Measurements from ENCODE around the gene EMP3. TPM values are rescaled to one million over a fixed set of nuclear protein-coding genes. Genes with fewer than 3 reads are reported as not detected.
"Not testable (repeated sequence)": the region's sequence is repeated elsewhere in the genome, so short reads cannot be mapped to it uniquely, and the experiment has no call there.

Gene EMP3
- total and polyA plus RNA-seq, 7 donors: 8.9 to 15.2 (median 13.7) TPM

DNA sequence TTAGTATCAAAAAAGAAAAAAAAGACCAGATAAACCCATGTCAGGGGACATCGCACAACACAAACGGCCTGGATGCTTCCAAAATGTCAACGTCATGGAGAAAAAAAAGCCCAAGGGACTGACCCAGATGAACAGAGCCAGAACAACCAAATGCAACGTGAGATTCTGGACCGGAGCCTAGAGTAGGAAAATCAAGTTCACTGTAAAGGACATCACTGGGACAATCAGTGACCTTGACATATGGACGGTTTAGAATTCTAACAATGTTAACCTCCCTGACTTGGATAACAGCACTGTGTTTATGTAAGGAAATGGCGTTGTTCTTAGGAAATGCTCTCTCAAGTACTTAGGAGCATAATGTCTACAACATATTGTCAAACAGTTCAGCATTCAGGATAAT is 15.1 kb upstream of the EMP3 start:
- H3K36me3 ChIP-seq (ENCODE audit: insufficient read depth in 1 of 2, low read depth in 1 of 2): no peaks in the 10 kb centered on the region
- TF ChIP-seq CTCF (IDR thresholded peaks at IDR 0.05): no peak
- peaks cover 18% of the 10 kb centered on the region for H3K4me1 ChIP-seq
- DNase-seq (no peak), ATAC-seq (peak in 2 of 4 donors; percentile 19 to 41)
- peak overlapping the region; percentile 0 for H3K27ac ChIP-seq
- 12 to 23% (median 16%) methylated on average over 7 of the region's 7 CpGs for WGBS, 3 donors
- no peaks in the 10 kb centered on the region for H3K27me3 ChIP-seq (ENCODE audit: insufficient read depth in 3 of 3, low read length in 2 of 3)
- intact Hi-C loops (cut with DNase I): loop anchor here in 1 of 2 donors (10.0 kb wide), 1 partner anchor 275 kb away; no protein-coding TSS in a partner anchor
- no peak overlapping the region for H3K4me3 ChIP-seq
- H3K9me3 ChIP-seq: no peaks in the 10 kb centered on the region

GRCh38 chr19:48311384-48311783 is 14.0 kb upstream of the EMP3 start:
- no peak for ATAC-seq
- DNase-seq: no peak
- peaks cover 18% of the 10 kb centered on the region for H3K4me1 ChIP-seq
- TF ChIP-seq CTCF (IDR thresholded peaks at IDR 0.05): no peak
- H3K27me3 ChIP-seq (ENCODE audit: insufficient read depth in 3 of 3, low read length in 2 of 3): no peaks in the 10 kb centered on the region
- H3K27ac ChIP-seq: no peak overlapping the region
- no peaks in the 10 kb centered on the region for H3K36me3 ChIP-seq (ENCODE audit: insufficient read depth in 1 of 2, low read depth in 1 of 2)
- H3K4me3 ChIP-seq: no peak overlapping the region
- WGBS, 3 donors: 96 to 97% (median 96%) methylated on average over 11 of the region's 11 CpGs
- H3K9me3 ChIP-seq: no peaks in the 10 kb centered on the region
- intact Hi-C loops (cut with DNase I): loop anchor here in 1 of 2 donors (10.0 kb wide), 1 partner anchor 273 kb away; no protein-coding TSS in a partner anchor

DNA sequence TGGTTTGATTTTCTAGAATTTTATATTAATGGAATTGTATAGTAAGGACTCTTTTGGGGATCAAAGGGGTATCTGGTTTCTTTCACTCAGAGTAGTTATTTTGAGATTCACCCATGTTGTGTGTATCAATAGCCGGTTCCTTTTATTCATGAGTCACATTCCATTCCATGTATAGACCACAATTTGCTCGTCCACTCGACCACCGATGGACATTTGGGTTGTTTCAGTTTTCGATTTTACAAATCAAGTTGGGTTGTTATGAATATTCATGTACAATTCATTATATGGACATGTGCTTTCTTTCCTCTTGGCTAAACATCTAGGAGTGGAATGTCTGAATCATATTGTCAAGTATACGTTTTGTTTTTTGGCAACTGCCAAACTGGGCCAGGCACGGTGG is 9.6 kb upstream of the EMP3 start:
- 72 to 80% (median 79%) methylated on average over 7 of the region's 7 CpGs for WGBS, 3 donors
- Histone ChIP-seq H3K4me1 (peaks cover 14% of the 10 kb centered on the region), H3K4me3 (no peak overlapping the region), H3K36me3 (ENCODE audit: insufficient read depth in 1 of 2, low read depth in 1 of 2) (no peaks in the 10 kb centered on the region), H3K27ac (no peak overlapping the region), H3K27me3 (ENCODE audit: insufficient read depth in 3 of 3, low read length in 2 of 3) (no peaks in the 10 kb centered on the region), H3K9me3 (no peaks in the 10 kb centered on the region)
- ATAC-seq: no peak
- intact Hi-C loops (cut with DNase I): loop anchor here (5.0 to 10.0 kb wide), 2 partner anchors 77 to 269 kb away; partner anchors contain the start of genes GRIN2D (in 1 of the 2) and KDELR1 (in 1 of the 2)
- no peak for TF ChIP-seq CTCF (IDR thresholded peaks at IDR 0.05)
- DNase-seq: no peak

DNA sequence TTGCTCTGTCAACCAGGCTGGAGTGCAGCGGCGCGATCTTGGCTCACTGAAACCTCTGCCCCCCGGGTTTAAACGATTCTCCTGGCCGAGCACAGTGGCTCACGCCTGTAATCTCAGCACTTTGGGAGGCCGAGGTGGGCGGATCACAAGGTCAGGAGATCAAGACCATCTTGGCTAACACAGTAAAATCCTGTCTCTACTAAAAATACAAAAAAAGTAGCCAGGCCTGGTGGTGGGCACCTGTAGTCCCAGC is 7.7 kb upstream of the EMP3 start:
- not testable (repeated sequence) for DNase-seq, ATAC-seq
- intact Hi-C loops (cut with DNase I): loop anchor here (5.0 to 10.0 kb wide), 2 partner anchors 75 to 267 kb away; partner anchors contain the start of genes GRIN2D (in 1 of the 2) and KDELR1 (in 1 of the 2)

DNA sequence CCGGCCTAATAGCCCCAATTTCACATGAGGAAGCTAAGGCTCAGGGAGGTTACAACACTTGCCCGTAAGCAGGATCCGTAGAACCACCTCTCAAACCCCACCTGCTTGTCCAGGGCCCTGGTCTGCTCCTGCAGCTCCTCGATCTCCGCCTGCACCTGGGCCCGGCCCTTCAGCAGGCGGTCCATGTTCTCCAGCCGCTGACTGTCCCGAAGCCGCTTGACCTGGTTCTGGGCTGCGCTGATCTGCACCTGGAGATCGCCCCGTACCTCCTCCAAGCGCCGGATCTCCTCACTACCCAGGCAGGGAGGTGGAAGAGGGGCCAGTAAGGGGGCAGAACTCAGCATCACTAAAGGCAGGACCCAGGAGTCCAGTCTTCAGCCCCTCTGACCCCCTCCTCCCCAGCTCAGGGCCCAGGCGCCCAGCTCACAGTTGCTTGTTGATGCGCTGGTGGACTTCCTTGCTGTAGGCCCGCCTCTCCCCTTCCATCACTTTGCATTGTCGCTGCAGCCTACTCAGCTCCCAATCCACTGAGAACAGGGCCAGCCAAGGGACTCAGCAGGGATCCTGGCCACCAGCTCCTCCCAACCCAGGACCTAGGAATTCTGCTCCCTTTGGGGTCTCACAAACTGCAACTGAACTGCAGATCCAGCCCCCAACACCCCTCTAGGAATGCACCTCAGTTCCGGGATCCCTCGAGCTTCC is 6.9 kb upstream of the EMP3 start:
- DNase-seq (no peak), ATAC-seq (no peak)
- no peaks in the 10 kb centered on the region for H3K36me3 ChIP-seq (ENCODE audit: insufficient read depth in 1 of 2, low read depth in 1 of 2)
- peaks cover 14% of the 10 kb centered on the region for H3K4me1 ChIP-seq
- TF ChIP-seq CTCF (IDR thresholded peaks at IDR 0.05): no peak
- H3K9me3 ChIP-seq: no peaks in the 10 kb centered on the region
- no peak overlapping the region for H3K4me3 ChIP-seq
- H3K27me3 ChIP-seq (ENCODE audit: insufficient read depth in 3 of 3, low read length in 2 of 3): no peaks in the 10 kb centered on the region
- 93 to 95% (median 95%) methylated on average over 21 of the region's 21 CpGs for WGBS, 3 donors
- H3K27ac ChIP-seq: no peak overlapping the region
- intact Hi-C loops (cut with DNase I): loop anchor here (5.0 to 10.0 kb wide), 2 partner anchors 74 to 266 kb away; partner anchors contain the start of genes GRIN2D (in 1 of the 2) and KDELR1 (in 1 of the 2)

More for the DNA sequence above, 7.7 kb upstream of the EMP3 start:
- H3K27me3 ChIP-seq (ENCODE audit: insufficient read depth in 3 of 3, low read length in 2 of 3); H3K36me3 ChIP-seq (ENCODE audit: insufficient read depth in 1 of 2, low read depth in 1 of 2); H3K9me3 ChIP-seq; H3K4me3 ChIP-seq; H3K27ac ChIP-seq: not testable (repeated sequence)
- 58 to 66% (median 58%) methylated on average over 9 of the region's 9 CpGs for WGBS, 3 donors
- peaks cover 14% of the 10 kb centered on the region for H3K4me1 ChIP-seq

Measured in psoas muscle (tissue), 8 donors.